Activated CD4-positive, alpha-beta T cell treated with anti-CD3 and anti-CD28 coated beads for 1 hour (primary cell): ENCODE measurements around the gene MAP7D1.

ENCODE experiments used
- DNase-seq: peaks from one replicate; pipeline ENCODE4 v3.0.0-alpha.2; 2020

The MAP7D1 gene

GRCh38 chr1:36155408-36156328, at the start of gene MAP7D1:
Gene MAP7D1 (plus strand): TSS chr1:36156160. CDS start chr1:36156418, 258 bp downstream.
- DNase-seq: peak; percentile 79

GRCh38 chr1:36106269-36106668, 49.7 kb upstream of the MAP7D1 start:
- DNase-seq: no peak

GRCh38 chr1:36107394-36107793, 48.6 kb upstream of the MAP7D1 start:
- DNase-seq: no peak

- DNase-seq: no peak
These were observed 47.6 kb upstream of the MAP7D1 start for GRCh38 chr1:36108314-36108713.

GRCh38 chr1:36109041-36109679, 46.8 kb upstream of the MAP7D1 start:
- DNase-seq: no peak

GRCh38 chr1:36111151-36111550, 44.8 kb upstream of the MAP7D1 start:
- no peak for DNase-seq

GRCh38 chr1:36112823-36113222, 43.1 kb upstream of the MAP7D1 start:
- DNase-seq: no peak

- no peak for DNase-seq
These were observed 41.6 kb upstream of the MAP7D1 start for GRCh38 chr1:36114371-36114770.

- DNase-seq: no peak
These were observed 40.7 kb upstream of the MAP7D1 start for GRCh38 chr1:36115200-36115669.

GRCh38 chr1:36115931-36116330, 40.0 kb upstream of the MAP7D1 start:
- no peak for DNase-seq

- no peak for DNase-seq
These were observed 39.1 kb upstream of the MAP7D1 start for GRCh38 chr1:36116901-36117300.

- no peak for DNase-seq
These were observed 37.3 kb upstream of the MAP7D1 start for GRCh38 chr1:36118447-36119204.

GRCh38 chr1:36119456-36119855, 36.5 kb upstream of the MAP7D1 start:
- DNase-seq: no peak

GRCh38 chr1:36122062-36123030, 33.6 kb upstream of the MAP7D1 start:
- no peak for DNase-seq

- DNase-seq: no peak
These were observed 32.6 kb upstream of the MAP7D1 start for GRCh38 chr1:36123356-36123755.

- DNase-seq: no peak
These were observed 31.4 kb upstream of the MAP7D1 start for GRCh38 chr1:36124404-36125128.

- no peak for DNase-seq
These were observed 30.6 kb upstream of the MAP7D1 start, which contains the start of gene COL8A2 for GRCh38 chr1:36125129-36125991. Gene COL8A2 (minus strand): TSS chr1:36125222. CDS start chr1:36100242, 24,980 bp downstream.

GRCh38 chr1:36126005-36126716, 29.8 kb upstream of the MAP7D1 start:
- DNase-seq: no peak

GRCh38 chr1:36126797-36127500, 29.0 kb upstream of the MAP7D1 start:
- no peak for DNase-seq
